ENCODE measurements around the gene INHBC. TPM values are rescaled to one million over a fixed set of nuclear protein-coding genes. Genes with fewer than 3 reads are reported as not detected.

Gene INHBC
- polyA plus RNA-seq, 1 of the 3 experiments (the other 2 are of a cell fraction) = 0.08 TPM

DNA sequence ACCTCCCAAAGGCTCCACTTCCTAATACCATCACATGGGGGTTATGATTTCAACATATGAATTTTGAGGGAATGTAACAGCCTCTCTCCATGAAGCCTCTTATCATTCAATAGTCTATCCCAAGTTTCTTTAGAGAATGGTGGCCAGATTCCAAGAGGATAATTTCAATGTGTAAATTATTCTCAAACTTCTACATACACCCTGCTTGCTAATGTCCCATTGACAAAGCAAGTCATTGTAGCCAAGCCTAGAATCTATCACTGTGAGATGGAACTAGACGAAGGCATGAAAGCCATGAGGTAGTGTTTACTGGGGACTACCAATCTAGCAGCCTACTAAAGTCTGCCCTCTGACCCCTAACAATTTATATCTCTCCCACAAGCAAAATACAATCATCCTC is 3.8 kb downstream of the INHBC start:
- CTCF ChIA-PET = interaction anchor here (1.0 to 2.9 kb wide), 4 partner anchors 8 to 24 kb away, joined by 3 to 18 read pairs (median 6); partner anchors contain the start of gene INHBE
- no peaks in the 10 kb centered on the region for H4K20me1 ChIP-seq (ENCODE audit: insufficient read depth)
- no peak overlapping the region for H3K27ac ChIP-seq (ENCODE audit: low read depth in 2 of 2, low read length in 1 of 2)
- no peak overlapping the region for H3K9ac ChIP-seq
- no peak overlapping the region for H3K4me2 ChIP-seq
- WGBS (ENCODE audit: low lambda C conversion rate) = 100% methylated on average over 1 of the region's 1 CpG
- TF ChIP-seq, protein P1, sequence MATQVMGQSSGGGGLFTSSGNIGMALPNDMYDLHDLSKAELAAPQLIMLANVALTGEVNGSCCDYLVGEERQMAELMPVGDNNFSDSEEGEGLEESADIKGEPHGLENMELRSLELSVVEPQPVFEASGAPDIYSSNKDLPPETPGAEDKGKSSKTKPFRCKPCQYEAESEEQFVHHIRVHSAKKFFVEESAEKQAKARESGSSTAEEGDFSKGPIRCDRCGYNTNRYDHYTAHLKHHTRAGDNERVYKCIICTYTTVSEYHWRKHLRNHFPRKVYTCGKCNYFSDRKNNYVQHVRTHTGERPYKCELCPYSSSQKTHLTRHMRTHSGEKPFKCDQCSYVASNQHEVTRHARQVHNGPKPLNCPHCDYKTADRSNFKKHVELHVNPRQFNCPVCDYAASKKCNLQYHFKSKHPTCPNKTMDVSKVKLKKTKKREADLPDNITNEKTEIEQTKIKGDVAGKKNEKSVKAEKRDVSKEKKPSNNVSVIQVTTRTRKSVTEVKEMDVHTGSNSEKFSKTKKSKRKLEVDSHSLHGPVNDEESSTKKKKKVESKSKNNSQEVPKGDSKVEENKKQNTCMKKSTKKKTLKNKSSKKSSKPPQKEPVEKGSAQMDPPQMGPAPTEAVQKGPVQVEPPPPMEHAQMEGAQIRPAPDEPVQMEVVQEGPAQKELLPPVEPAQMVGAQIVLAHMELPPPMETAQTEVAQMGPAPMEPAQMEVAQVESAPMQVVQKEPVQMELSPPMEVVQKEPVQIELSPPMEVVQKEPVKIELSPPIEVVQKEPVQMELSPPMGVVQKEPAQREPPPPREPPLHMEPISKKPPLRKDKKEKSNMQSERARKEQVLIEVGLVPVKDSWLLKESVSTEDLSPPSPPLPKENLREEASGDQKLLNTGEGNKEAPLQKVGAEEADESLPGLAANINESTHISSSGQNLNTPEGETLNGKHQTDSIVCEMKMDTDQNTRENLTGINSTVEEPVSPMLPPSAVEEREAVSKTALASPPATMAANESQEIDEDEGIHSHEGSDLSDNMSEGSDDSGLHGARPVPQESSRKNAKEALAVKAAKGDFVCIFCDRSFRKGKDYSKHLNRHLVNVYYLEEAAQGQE (IDR thresholded peaks at IDR 0.05; ENCODE audit: low read depth, low read length) = no peak
- no peak for TF ChIP-seq SIN3A (IDR thresholded peaks at IDR 0.05; ENCODE audit: borderline replicate concordance, low read depth, low read length)
- TF ChIP-seq, protein P2, sequence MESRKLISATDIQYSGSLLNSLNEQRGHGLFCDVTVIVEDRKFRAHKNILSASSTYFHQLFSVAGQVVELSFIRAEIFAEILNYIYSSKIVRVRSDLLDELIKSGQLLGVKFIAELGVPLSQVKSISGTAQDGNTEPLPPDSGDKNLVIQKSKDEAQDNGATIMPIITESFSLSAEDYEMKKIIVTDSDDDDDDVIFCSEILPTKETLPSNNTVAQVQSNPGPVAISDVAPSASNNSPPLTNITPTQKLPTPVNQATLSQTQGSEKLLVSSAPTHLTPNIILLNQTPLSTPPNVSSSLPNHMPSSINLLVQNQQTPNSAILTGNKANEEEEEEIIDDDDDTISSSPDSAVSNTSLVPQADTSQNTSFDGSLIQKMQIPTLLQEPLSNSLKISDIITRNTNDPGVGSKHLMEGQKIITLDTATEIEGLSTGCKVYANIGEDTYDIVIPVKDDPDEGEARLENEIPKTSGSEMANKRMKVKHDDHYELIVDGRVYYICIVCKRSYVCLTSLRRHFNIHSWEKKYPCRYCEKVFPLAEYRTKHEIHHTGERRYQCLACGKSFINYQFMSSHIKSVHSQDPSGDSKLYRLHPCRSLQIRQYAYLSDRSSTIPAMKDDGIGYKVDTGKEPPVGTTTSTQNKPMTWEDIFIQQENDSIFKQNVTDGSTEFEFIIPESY (IDR thresholded peaks at IDR 0.05; ENCODE audit: borderline replicate concordance, low read depth) = no peak
- TF ChIP-seq SMC3 (IDR thresholded peaks at IDR 0.05; ENCODE audit: low read depth, low read length) = no peak
- no peak for TF ChIP-seq RFX5 (IDR thresholded peaks at IDR 0.05; ENCODE audit: low read length)
- TF ChIP-seq ELF1 (IDR thresholded peaks at IDR 0.05) = no peak
- TF ChIP-seq, protein P3, sequence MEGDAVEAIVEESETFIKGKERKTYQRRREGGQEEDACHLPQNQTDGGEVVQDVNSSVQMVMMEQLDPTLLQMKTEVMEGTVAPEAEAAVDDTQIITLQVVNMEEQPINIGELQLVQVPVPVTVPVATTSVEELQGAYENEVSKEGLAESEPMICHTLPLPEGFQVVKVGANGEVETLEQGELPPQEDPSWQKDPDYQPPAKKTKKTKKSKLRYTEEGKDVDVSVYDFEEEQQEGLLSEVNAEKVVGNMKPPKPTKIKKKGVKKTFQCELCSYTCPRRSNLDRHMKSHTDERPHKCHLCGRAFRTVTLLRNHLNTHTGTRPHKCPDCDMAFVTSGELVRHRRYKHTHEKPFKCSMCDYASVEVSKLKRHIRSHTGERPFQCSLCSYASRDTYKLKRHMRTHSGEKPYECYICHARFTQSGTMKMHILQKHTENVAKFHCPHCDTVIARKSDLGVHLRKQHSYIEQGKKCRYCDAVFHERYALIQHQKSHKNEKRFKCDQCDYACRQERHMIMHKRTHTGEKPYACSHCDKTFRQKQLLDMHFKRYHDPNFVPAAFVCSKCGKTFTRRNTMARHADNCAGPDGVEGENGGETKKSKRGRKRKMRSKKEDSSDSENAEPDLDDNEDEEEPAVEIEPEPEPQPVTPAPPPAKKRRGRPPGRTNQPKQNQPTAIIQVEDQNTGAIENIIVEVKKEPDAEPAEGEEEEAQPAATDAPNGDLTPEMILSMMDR (IDR thresholded peaks at IDR 0.05) = no peak
- TF ChIP-seq YY1 (IDR thresholded peaks at IDR 0.05; ENCODE audit: low read depth) = no peak
- TF ChIP-seq FOXM1 (IDR thresholded peaks at IDR 0.05; ENCODE audit: low read depth) = no peak
- TF ChIP-seq, protein P4, sequence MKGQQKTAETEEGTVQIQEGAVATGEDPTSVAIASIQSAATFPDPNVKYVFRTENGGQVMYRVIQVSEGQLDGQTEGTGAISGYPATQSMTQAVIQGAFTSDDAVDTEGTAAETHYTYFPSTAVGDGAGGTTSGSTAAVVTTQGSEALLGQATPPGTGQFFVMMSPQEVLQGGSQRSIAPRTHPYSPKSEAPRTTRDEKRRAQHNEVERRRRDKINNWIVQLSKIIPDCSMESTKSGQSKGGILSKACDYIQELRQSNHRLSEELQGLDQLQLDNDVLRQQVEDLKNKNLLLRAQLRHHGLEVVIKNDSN (IDR thresholded peaks at IDR 0.05; ENCODE audit: borderline replicate concordance, low read depth) = no peak
- TF ChIP-seq JUND (IDR thresholded peaks at IDR 0.05) = no peak
- TF ChIP-seq, protein P5, sequence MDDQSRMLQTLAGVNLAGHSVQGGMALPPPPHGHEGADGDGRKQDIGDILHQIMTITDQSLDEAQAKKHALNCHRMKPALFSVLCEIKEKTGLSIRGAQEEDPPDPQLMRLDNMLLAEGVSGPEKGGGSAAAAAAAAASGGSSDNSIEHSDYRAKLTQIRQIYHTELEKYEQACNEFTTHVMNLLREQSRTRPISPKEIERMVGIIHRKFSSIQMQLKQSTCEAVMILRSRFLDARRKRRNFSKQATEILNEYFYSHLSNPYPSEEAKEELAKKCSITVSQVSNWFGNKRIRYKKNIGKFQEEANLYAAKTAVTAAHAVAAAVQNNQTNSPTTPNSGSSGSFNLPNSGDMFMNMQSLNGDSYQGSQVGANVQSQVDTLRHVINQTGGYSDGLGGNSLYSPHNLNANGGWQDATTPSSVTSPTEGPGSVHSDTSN (IDR thresholded peaks at IDR 0.05) = no peak
- TF ChIP-seq RXRA (IDR thresholded peaks at IDR 0.05; ENCODE audit: borderline replicate concordance, low read depth) = no peak
- TF ChIP-seq RCOR1 (IDR thresholded peaks at IDR 0.05; ENCODE audit: low read length) = no peak
- TF ChIP-seq MEF2A (IDR thresholded peaks at IDR 0.05; ENCODE audit: borderline replicate concordance, low read depth) = no peak
- H3K9me3 ChIP-seq = no peaks in the 10 kb centered on the region
- POLR2A ChIA-PET = no interaction called here
- H2AFZ ChIP-seq (ENCODE audit: low read depth) = no peak overlapping the region
- no peaks in the 10 kb centered on the region for H3K79me2 ChIP-seq (ENCODE audit: insufficient read depth)
- H3K4me1 ChIP-seq (ENCODE audit: control insufficient read depth in 1 of 2, insufficient read depth in 2 of 2, low read depth in 1 of 2, low read length in 1 of 2) = no peaks in the 10 kb centered on the region
- H3K4me3 ChIP-seq (ENCODE audit: low read depth in 2 of 2, low read length in 1 of 2) = no peak overlapping the region
- H3K9me2 ChIP-seq = no peaks in the 10 kb centered on the region
- no peaks in the 10 kb centered on the region for H3F3A ChIP-seq (replicated peaks; ENCODE audit: insufficient read depth)
- no peaks in the 10 kb centered on the region for H3K27me3 ChIP-seq (ENCODE audit: insufficient read depth)
- no peak for DNase-seq
- H3K36me3 ChIP-seq (replicated peaks in 1 of 2; ENCODE audit: control insufficient read depth in 1 of 2, insufficient read depth in 2 of 2, low read length in 1 of 2) = no peaks in the 10 kb centered on the region
